K562 (cell line): ENCODE data around the gene KPNB1.

Experiments
- EP300 ChIP-seq: IDR thresholded peaks from 2 replicates; pipeline ENCODE4 v1.6.1; 2012; ENCODE audit warnings: low read length, improper control_type of control experiment
- KLF10 ChIP-seq: fragments of 250-450 bp; sonication (Bioruptor Pico); IDR thresholded peaks from 2 replicates; pipeline ENCODE4 v1.6.1; 2021; ENCODE audit warnings: matching md5 sums
- POLR3A ChIP-seq: IDR thresholded peaks from 2 replicates; pipeline ENCODE4 v1.6.1; 2011; ENCODE audit warnings: borderline replicate concordance, mild to moderate bottlenecking, moderate library complexity; ENCODE audit not compliant: insufficient read length, insufficient read depth; ENCODE audit errors: extremely low read depth
- SMARCC2 ChIP-seq: fragments of 450-650 bp; IDR thresholded peaks from 2 replicates; pipeline ENCODE4 v1.6.1; 2017; ENCODE audit warnings: antibody characterized with exemption, moderate library complexity, mild to moderate bottlenecking, low read depth
- ZNF830 ChIP-seq: fragments of 250-450 bp; sonication (Bioruptor Pico); IDR thresholded peaks from 2 replicates; pipeline ENCODE4 v1.5.0; 2021; ENCODE audit warnings: mild to moderate bottlenecking
- TF ChIP-seq, protein P1 (sequence below): sonication (generic); formaldehyde crosslinking; IDR thresholded peaks from 2 replicates; pipeline ENCODE4 v1.8.0; 2022; ENCODE audit warnings: mild to moderate bottlenecking, missing genetic modification reagents
- TF ChIP-seq, protein P2 (sequence below), 3 experiments: IDR thresholded peaks in 2 of 3; conservative IDR thresholded peaks in 1 of 3; 2 replicates each; pipeline ENCODE4 v1.5.1; 2011 to 2012; ENCODE audit warnings: low read length in 3 of 3, mild to moderate bottlenecking in 3 of 3, control low read depth in 2 of 3, improper control_type of control experiment in 1 of 3, inconsistent platforms in 1 of 3, low read depth in 1 of 3, mixed read lengths in 1 of 3, moderate library complexity in 1 of 3; ENCODE audit not compliant: insufficient read depth in 2 of 3
- TF ChIP-seq, protein P3 (sequence below), 2 experiments: fragments of 450-650 bp in 1 of 2; sonication (generic) in 1 of 2; formaldehyde crosslinking in 1 of 2; IDR thresholded peaks in 1 of 2; conservative IDR thresholded peaks in 1 of 2; 2 replicates each; pipeline versions ENCODE4 v1.6.1 to v1.8.1; 2016 to 2023; ENCODE audit warnings: mild to moderate bottlenecking in 2 of 2, moderate library complexity in 2 of 2, inconsistent platforms in 1 of 2, missing genetic modification reagents in 1 of 2
- TF ChIP-seq, protein P4 (sequence below): sonication (generic); formaldehyde crosslinking; IDR thresholded peaks from 2 replicates; pipeline ENCODE4 v1.8.0; 2022; ENCODE audit warnings: mild to moderate bottlenecking, low read depth, missing genetic modification reagents

DNA sequence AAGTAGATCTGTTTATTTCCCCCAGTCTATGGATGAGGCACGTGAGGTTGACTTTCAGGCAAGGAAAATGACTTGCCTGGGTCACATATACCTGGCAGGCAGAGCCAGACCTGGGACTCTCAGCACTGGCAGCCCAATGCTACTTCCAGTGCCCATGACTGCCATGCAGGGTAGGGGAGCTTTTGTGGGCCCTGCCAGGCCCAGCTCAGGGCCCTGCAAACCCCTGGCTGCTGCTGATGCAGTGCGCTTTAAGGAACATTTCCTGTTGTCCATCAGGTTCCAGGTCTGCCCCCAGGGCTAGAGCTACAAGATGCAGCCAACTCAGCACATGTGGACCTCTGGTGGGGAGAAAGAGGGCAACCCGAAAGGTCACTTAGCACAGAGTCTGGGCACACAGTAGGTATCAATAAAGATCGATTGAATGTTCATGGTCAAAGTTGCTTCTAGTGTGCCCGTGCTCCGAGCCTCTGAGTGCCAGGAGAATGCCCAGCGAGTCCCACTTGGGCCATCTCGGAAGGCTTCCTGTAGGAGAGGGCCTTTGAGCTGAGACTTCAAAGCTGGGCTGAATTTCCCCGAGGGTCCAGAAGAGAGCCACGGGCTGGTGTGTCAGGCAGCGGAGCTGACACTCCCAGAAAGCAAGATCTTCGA, 82.8 kb downstream of the KPNB1 start:
- TF ChIP-seq, protein P1, sequence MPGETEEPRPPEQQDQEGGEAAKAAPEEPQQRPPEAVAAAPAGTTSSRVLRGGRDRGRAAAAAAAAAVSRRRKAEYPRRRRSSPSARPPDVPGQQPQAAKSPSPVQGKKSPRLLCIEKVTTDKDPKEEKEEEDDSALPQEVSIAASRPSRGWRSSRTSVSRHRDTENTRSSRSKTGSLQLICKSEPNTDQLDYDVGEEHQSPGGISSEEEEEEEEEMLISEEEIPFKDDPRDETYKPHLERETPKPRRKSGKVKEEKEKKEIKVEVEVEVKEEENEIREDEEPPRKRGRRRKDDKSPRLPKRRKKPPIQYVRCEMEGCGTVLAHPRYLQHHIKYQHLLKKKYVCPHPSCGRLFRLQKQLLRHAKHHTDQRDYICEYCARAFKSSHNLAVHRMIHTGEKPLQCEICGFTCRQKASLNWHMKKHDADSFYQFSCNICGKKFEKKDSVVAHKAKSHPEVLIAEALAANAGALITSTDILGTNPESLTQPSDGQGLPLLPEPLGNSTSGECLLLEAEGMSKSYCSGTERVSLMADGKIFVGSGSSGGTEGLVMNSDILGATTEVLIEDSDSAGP (CRISPR knock-in tag), result no peak
- TF ChIP-seq SMARCC2, result no peak
- TF ChIP-seq, protein P2, sequence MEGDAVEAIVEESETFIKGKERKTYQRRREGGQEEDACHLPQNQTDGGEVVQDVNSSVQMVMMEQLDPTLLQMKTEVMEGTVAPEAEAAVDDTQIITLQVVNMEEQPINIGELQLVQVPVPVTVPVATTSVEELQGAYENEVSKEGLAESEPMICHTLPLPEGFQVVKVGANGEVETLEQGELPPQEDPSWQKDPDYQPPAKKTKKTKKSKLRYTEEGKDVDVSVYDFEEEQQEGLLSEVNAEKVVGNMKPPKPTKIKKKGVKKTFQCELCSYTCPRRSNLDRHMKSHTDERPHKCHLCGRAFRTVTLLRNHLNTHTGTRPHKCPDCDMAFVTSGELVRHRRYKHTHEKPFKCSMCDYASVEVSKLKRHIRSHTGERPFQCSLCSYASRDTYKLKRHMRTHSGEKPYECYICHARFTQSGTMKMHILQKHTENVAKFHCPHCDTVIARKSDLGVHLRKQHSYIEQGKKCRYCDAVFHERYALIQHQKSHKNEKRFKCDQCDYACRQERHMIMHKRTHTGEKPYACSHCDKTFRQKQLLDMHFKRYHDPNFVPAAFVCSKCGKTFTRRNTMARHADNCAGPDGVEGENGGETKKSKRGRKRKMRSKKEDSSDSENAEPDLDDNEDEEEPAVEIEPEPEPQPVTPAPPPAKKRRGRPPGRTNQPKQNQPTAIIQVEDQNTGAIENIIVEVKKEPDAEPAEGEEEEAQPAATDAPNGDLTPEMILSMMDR (IDR thresholded peaks at IDR 0.05 in 2 of 3, conservative IDR thresholded peaks at IDR 0.05 in 1 of 3; ENCODE audit: insufficient read depth in 2 of 3, low read depth in 1 of 3, low read length in 3 of 3), result no peak
- TF ChIP-seq, protein P3, sequence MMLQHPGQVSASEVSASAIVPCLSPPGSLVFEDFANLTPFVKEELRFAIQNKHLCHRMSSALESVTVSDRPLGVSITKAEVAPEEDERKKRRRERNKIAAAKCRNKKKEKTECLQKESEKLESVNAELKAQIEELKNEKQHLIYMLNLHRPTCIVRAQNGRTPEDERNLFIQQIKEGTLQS (IDR thresholded peaks at IDR 0.05), result no peak
- TF ChIP-seq, protein P3 (CRISPR knock-in tag; conservative IDR thresholded peaks at IDR 0.05), result no peak
- no peak for TF ChIP-seq ZNF830 (CRISPR knock-in tag)
- no peak for TF ChIP-seq POLR3A
- TF ChIP-seq, protein P4, sequence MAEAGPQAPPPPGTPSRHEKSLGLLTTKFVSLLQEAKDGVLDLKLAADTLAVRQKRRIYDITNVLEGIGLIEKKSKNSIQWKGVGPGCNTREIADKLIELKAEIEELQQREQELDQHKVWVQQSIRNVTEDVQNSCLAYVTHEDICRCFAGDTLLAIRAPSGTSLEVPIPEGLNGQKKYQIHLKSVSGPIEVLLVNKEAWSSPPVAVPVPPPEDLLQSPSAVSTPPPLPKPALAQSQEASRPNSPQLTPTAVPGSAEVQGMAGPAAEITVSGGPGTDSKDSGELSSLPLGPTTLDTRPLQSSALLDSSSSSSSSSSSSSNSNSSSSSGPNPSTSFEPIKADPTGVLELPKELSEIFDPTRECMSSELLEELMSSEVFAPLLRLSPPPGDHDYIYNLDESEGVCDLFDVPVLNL (CRISPR knock-in tag), result no peak
- TF ChIP-seq KLF10 (CRISPR knock-in tag), result no peak
- no peak for TF ChIP-seq EP300
